ENCODE data around the gene SUPT7L.

DNA sequence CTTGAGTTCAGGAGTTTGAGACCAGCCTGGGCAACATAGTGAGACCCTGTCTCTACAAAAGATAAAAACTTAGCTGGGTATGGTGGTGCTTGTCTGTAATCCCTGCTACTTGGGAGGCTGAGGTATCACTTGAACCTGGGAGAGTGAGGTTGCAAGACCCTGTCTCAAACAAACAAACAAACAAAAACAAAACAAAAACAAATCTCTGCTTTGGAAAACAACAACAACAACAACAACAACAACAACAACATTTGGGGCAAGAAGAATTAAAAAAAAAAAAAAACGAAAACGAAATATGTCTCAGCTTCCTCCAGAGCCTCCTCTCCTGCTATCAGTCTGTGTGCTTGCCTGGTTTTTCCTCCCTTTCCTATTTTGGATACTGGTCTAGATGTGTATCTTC lies 17.2 kb upstream of the SUPT7L start:
- TF ChIP-seq, protein P1, sequence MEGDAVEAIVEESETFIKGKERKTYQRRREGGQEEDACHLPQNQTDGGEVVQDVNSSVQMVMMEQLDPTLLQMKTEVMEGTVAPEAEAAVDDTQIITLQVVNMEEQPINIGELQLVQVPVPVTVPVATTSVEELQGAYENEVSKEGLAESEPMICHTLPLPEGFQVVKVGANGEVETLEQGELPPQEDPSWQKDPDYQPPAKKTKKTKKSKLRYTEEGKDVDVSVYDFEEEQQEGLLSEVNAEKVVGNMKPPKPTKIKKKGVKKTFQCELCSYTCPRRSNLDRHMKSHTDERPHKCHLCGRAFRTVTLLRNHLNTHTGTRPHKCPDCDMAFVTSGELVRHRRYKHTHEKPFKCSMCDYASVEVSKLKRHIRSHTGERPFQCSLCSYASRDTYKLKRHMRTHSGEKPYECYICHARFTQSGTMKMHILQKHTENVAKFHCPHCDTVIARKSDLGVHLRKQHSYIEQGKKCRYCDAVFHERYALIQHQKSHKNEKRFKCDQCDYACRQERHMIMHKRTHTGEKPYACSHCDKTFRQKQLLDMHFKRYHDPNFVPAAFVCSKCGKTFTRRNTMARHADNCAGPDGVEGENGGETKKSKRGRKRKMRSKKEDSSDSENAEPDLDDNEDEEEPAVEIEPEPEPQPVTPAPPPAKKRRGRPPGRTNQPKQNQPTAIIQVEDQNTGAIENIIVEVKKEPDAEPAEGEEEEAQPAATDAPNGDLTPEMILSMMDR (IDR thresholded peaks at IDR 0.05) = no peak
- no peak for TF ChIP-seq POLR2A (IDR thresholded peaks at IDR 0.05)
